Measurements from ENCODE around the gene CAPZB.

CAPZB gene

DNA sequence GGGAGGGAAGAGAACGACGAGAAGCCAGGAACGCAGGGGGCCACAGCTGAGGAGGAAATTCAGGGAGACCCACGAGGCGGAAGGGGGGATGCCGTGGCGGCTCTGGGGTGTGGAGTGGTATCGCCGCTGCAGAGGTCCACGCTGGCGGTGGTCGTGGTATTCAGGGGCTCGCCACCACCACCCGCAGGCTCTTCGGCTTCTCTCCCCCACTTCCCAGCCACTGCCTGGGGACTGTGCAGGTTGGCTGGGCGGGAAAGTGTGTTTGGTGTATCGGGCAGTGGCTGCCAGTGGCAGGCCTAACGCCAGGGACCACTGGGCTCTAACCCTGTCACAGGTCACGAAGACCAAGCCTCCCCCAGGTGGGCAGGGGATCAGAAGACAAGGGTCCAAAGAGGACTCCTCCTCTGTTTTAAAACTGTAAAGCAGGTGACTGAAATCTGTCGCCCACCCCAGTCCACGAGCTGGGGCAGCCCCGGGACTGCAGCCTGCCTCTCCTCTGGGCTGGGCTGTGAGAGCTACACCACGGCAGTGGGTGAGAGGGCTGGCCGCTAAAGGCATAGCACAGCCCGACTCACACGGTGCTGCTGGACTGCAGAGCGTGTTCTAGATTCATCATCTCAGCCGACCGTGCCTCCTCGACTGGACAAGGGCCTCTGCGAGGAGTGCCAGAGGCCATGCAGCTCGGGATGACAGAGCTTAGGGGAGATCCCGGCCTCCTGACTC is 142.3 kb downstream of the CAPZB start:
- no peak for DNase-seq (ENCODE audit: low read depth in 2 of 2)
- H3K4me3 ChIP-seq (replicated peaks in 1 of 2; ENCODE audit: low read depth in 2 of 2, low read length in 2 of 2) = no peak overlapping the region
- no peak for TF ChIP-seq CTCF (IDR thresholded peaks at IDR 0.05; ENCODE audit: low read depth, low read length)

GRCh38 chr1:19342062-19342750 is 143.1 kb downstream of the CAPZB start:
- DNase-seq (ENCODE audit: low read depth in 2 of 2) = no peak
- TF ChIP-seq CTCF (IDR thresholded peaks at IDR 0.05; ENCODE audit: low read depth, low read length) = no peak
- H3K4me3 ChIP-seq (replicated peaks in 1 of 2; ENCODE audit: low read depth in 2 of 2, low read length in 2 of 2) = no peak overlapping the region

DNA sequence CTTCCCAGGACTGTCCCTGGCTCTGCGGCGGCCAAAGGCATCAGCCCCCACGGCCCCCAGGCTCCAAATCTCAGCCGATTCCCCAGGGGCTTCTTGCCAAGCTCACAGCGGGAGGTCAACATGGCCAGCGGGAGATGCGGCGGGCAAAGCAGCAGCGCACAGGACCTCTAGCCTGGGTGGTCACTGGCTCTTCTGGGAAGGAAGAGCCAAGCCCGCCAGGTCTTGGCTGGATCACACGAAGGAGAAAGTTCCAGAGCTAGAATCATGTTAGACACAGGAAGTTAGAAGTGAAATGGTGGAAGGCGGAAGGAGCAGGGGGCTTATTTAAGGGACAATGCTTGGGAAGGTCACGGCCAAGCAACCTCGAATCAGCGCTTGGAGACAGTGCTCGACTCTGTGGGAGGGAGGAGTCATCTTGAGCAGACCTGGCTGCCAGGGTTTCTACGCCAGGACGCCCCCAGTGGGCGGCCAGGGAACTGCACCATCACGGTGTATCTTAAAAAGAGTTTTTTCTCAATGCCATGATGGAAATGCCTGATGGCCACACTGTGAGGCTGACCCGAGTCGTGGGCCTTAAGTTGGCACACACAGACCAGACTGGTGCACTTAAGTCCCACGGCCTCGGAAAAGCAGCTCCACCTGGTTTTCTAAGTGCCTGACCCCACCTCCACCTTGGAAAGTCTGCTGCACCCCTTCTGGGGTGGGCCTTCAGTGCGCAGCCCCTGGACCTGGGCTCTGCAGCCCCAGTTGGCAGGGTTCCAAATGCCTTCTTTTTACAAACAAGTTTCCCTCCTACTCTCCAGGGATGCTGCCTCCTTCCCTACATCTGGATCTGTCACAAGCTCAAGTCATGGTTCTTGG is 143.9 kb downstream of the CAPZB start:
- no peak overlapping the region for H3K4me3 ChIP-seq (replicated peaks in 1 of 2; ENCODE audit: low read depth in 2 of 2, low read length in 2 of 2)
- peak; percentile 77 to 86 for DNase-seq (ENCODE audit: low read depth in 2 of 2)
- peak; percentile 95 for TF ChIP-seq CTCF (IDR thresholded peaks at IDR 0.05; ENCODE audit: low read depth, low read length)

DNA sequence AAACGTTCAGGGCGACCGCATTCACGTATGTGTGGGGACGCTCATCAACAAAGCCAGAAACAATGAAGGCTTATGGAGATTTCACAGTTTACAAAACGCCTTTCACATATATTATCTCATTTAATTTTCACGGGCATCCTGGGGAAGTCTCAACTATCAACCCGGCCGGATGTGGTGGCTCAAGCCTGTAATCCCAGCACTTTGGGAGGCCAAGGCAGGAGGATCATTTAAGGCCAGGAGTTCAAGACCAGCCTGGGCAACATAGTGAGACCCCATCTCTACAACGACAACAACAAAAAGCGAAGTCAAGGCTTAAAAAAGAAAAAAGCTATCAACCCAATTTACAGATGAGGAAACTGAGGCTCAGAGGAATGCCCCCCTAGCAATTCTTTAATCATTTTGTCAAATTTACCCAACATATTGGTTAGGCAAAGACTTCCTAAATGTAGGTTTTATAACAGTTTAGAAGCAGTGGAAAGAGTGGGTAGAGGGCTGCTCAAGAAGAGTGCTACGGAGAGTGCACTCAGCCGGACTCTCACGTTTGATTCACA is 144.9 kb downstream of the CAPZB start:
- H3K4me3 ChIP-seq (replicated peaks in 1 of 2; ENCODE audit: low read depth in 2 of 2, low read length in 2 of 2) = no peak overlapping the region
- TF ChIP-seq CTCF (IDR thresholded peaks at IDR 0.05; ENCODE audit: low read depth, low read length) = no peak
- DNase-seq (ENCODE audit: low read depth in 2 of 2) = no peak

GRCh38 chr1:19339214-19339861 is 146.0 kb downstream of the CAPZB start:
- no peak overlapping the region for H3K4me3 ChIP-seq (replicated peaks in 1 of 2; ENCODE audit: low read depth in 2 of 2, low read length in 2 of 2)
- no peak for DNase-seq (ENCODE audit: low read depth in 2 of 2)
- no peak for TF ChIP-seq CTCF (IDR thresholded peaks at IDR 0.05; ENCODE audit: low read depth, low read length)

- TF ChIP-seq CTCF (IDR thresholded peaks at IDR 0.05; ENCODE audit: low read depth, low read length) = no peak
- no peak overlapping the region for H3K4me3 ChIP-seq (replicated peaks in 1 of 2; ENCODE audit: low read depth in 2 of 2, low read length in 2 of 2)
- peak in 1 of 2 donors; percentile 15 for DNase-seq (ENCODE audit: low read depth in 2 of 2)
Measured at GRCh38 chr1:19338323-19338762, 147.0 kb downstream of the CAPZB start.

Data from cardiac fibroblast (primary cell).